ENCODE results near the gene MTERF4.

Gene MTERF4

GRCh38 chr2:241116606-241117560, 14.8 kb upstream of the MTERF4 start:
- Histone ChIP-seq H3K9ac (ENCODE audit: low read length) (no peak overlapping the region), H3K9me3 (replicated peaks; ENCODE audit: insufficient read depth, low read length) (no peaks in the 10 kb centered on the region), H3F3A (ENCODE audit: insufficient read depth, low read length) (no peaks in the 10 kb centered on the region), H3K27me3 (replicated peaks; ENCODE audit: insufficient read depth, low read length) (no peaks in the 10 kb centered on the region), H3K4me2 (ENCODE audit: low read depth, low read length) (no peak overlapping the region), H2AFZ (ENCODE audit: low read length) (no peak overlapping the region), H4K20me1 (ENCODE audit: insufficient read depth, low read length) (no peaks in the 10 kb centered on the region), H3K4me1 (ENCODE audit: low read length) (no peaks in the 10 kb centered on the region), H3K4me3 (ENCODE audit: low read length) (no peak overlapping the region), H3K9me2 (replicated peaks; ENCODE audit: insufficient read depth, low read length) (no peaks in the 10 kb centered on the region), H3K79me2 (ENCODE audit: low read length) (no peaks in the 10 kb centered on the region), H3K36me3 (replicated peaks; ENCODE audit: insufficient read depth, low read length) (no peaks in the 10 kb centered on the region), H3K27ac (ENCODE audit: low read length) (no peak overlapping the region)
- no peak for DNase-seq
- TF ChIP-seq CTCF (IDR thresholded peaks at IDR 0.05; ENCODE audit: low read length) (no peak), EZH2phosphoT487 (IDR thresholded peaks at IDR 0.05; ENCODE audit: low read length) (no peak), EZH2 (optimal IDR thresholded peaks at IDR 0.05; ENCODE audit: low read depth, low read length) (no peak)

- no peaks in the 10 kb centered on the region for H3K27me3 ChIP-seq (replicated peaks; ENCODE audit: insufficient read depth, low read length)
- no peak overlapping the region for H3K27ac ChIP-seq (ENCODE audit: low read length)
- H3K79me2 ChIP-seq (ENCODE audit: low read length) = no peaks in the 10 kb centered on the region
- H3K4me2 ChIP-seq (ENCODE audit: low read depth, low read length) = no peak overlapping the region
- H4K20me1 ChIP-seq (ENCODE audit: insufficient read depth, low read length) = no peaks in the 10 kb centered on the region
- no peak for TF ChIP-seq EZH2phosphoT487 (IDR thresholded peaks at IDR 0.05; ENCODE audit: low read length)
- no peak for TF ChIP-seq EZH2 (optimal IDR thresholded peaks at IDR 0.05; ENCODE audit: low read depth, low read length)
- TF ChIP-seq CTCF (IDR thresholded peaks at IDR 0.05; ENCODE audit: low read length) = no peak
- H2AFZ ChIP-seq (ENCODE audit: low read length) = no peak overlapping the region
- no peaks in the 10 kb centered on the region for H3F3A ChIP-seq (ENCODE audit: insufficient read depth, low read length)
- no peaks in the 10 kb centered on the region for H3K4me1 ChIP-seq (ENCODE audit: low read length)
- no peak for DNase-seq
- H3K36me3 ChIP-seq (replicated peaks; ENCODE audit: insufficient read depth, low read length) = no peaks in the 10 kb centered on the region
- no peaks in the 10 kb centered on the region for H3K9me3 ChIP-seq (replicated peaks; ENCODE audit: insufficient read depth, low read length)
- no peak overlapping the region for H3K9ac ChIP-seq (ENCODE audit: low read length)
- no peak overlapping the region for H3K4me3 ChIP-seq (ENCODE audit: low read length)
- H3K9me2 ChIP-seq (replicated peaks; ENCODE audit: insufficient read depth, low read length) = no peaks in the 10 kb centered on the region
Measured at GRCh38 chr2:241115361-241115760, 13.3 kb upstream of the MTERF4 start.

GRCh38 chr2:241114836-241115235, 12.7 kb upstream of the MTERF4 start:
- Histone ChIP-seq H4K20me1 (ENCODE audit: insufficient read depth, low read length) (no peaks in the 10 kb centered on the region), H3K4me3 (ENCODE audit: low read length) (no peak overlapping the region), H3K4me1 (ENCODE audit: low read length) (no peaks in the 10 kb centered on the region), H3K9ac (ENCODE audit: low read length) (no peak overlapping the region), H3K79me2 (ENCODE audit: low read length) (no peaks in the 10 kb centered on the region), H3K27me3 (replicated peaks; ENCODE audit: insufficient read depth, low read length) (no peaks in the 10 kb centered on the region), H3F3A (ENCODE audit: insufficient read depth, low read length) (no peaks in the 10 kb centered on the region), H3K36me3 (replicated peaks; ENCODE audit: insufficient read depth, low read length) (no peaks in the 10 kb centered on the region), H3K4me2 (ENCODE audit: low read depth, low read length) (no peak overlapping the region), H2AFZ (ENCODE audit: low read length) (no peak overlapping the region), H3K9me2 (replicated peaks; ENCODE audit: insufficient read depth, low read length) (no peaks in the 10 kb centered on the region), H3K27ac (ENCODE audit: low read length) (no peak overlapping the region), H3K9me3 (replicated peaks; ENCODE audit: insufficient read depth, low read length) (no peaks in the 10 kb centered on the region)
- DNase-seq = no peak
- TF ChIP-seq EZH2 (optimal IDR thresholded peaks at IDR 0.05; ENCODE audit: low read depth, low read length) (no peak), EZH2phosphoT487 (IDR thresholded peaks at IDR 0.05; ENCODE audit: low read length) (no peak), CTCF (IDR thresholded peaks at IDR 0.05; ENCODE audit: low read length) (no peak)

All from MM.1S (cell line).